ENCODE data around the gene NRIP2.
"Not testable (repeated sequence)": the region's sequence is repeated elsewhere in the genome, so short reads cannot be mapped to it uniquely, and the experiment has no call there.

Gene NRIP2

GRCh38 chr12:2834581-2835491 lies at the start of gene NRIP2:
NRIP2 (minus strand) TSS chr12:2835035; CDS start chr12:2834983, 52 bp downstream.
- no peak for DNase-seq

DNA sequence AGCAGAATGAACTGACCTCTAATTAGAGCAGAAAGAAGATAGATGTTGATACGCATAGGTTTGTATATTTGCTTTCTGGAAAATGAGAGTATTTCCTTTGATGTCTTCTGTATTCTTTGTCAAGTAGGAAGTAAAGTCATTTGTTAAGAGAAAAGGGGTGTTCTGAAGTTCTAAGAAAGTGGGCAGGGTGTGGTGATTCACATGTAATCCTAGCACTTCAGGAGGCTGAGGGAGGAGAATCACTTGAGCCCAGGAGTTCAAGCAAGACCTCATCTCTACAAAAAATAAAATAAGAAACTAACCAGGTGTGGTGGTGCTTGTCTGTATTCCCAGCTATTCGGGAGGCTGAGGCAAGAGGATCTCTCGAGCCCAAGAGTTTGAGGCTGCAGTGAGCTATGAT lies 45.0 kb upstream of the NRIP2 start:
- no peak for DNase-seq

DNA sequence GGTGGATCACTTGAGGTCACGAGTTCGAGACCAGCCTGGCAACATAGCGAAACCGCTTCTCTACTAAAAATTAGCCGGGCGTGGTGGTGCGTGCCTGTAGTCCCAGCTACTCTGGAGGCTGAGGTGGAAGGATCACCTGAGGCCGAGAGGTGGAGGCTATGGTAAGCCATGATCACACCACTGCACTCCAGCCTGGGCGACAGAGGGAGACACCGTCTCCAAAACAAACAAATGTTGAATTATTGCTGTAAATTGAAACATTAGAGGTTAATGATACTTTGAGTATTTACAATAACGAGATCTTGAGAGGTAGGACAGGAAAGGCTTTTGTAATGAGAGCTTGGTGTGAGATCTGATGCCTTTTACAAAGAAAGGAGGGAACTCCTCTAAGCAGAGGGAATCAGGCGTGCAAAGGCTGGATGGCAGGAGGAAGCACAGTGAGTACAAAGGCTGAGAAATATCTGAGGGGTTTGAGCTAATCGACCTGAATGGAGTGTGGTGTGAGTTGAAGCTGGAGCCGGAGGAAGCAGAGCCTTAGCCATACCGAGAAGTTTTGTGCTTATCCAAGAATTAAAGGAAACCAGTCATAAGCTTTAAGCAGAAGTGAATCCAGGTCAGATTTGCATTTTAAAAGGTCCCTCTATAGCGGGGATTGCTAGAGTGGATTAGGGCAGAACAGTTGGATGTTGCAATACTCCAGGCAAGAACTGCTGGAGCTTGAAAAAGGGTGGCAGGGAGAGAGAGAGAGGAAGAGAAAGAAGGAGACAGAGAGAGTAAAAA lies 43.3 kb upstream of the NRIP2 start:
- peak in 1 of 2 donors; percentile 20 for DNase-seq

- peak; percentile 84 to 90 for DNase-seq
These were observed 42.5 kb upstream of the NRIP2 start, which contains the start of the genes FOXM1 and RHNO1 for GRCh38 chr12:2877047-2877952. FOXM1 (minus strand) TSS chr12:2877174; CDS start chr12:2874478, 2,696 bp downstream. RHNO1 (plus strand) TSS chr12:2877223; CDS start chr12:2885367, 8,144 bp downstream.

- DNase-seq: peak in 1 of 2 donors; percentile 12
These were observed 41.7 kb upstream of the NRIP2 start for GRCh38 chr12:2876431-2877046.

DNA sequence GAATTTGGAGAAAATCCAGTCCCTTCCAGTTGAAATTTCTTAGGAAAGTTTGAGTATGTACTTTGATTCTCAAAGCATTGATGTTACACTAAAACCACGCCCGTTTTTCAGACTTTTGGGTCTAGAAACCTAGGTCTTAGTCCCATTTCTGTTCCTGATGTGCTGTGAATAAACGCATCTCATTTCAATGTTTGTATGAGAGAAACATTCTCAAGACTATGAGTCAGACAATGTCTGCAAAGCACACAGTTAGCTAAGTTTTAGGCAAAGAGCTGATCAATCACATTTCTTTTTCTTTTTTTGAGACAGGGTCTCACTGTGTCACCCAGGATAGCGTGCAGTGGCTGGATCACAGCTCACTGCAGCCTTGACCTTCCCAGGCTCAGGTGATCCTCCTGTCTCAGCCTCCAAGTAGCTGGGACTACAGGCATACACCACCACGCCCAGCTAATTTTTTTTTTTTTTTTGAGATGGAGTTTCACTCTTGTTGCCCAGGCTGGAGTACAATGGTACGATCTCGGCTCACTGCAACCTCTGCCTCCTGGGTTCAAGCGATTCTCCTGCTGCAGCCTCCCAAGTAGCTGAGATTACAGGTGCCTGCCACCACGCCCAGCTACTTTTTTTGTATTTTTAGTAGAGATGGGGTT lies 34.3 kb upstream of the NRIP2 start:
- DNase-seq: not testable (repeated sequence)

GRCh38 chr12:2864198-2864597 lies 29.4 kb upstream of the NRIP2 start:
- no peak for DNase-seq

- not testable (repeated sequence) for DNase-seq
These were observed 28.6 kb upstream of the NRIP2 start for GRCh38 chr12:2863402-2863801.

DNA sequence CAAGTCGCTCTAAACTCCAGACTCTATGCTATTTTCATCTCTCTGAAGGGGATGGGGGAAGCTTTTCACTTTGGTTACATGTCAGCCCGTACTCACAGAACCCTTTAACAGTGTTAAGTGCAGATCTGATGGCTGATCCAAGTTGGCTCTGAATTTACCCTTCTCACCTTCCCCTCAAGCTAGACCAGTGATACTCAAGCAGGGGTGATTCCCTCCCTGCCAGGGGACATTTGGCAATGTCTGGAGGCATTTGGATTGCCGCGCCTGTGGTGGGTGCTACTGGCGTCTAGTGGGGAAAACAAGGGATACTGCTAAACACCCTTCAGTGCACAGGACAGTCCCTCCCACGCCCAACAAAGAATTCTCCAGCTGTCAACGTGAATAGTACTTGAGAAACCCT lies 28.0 kb upstream of the NRIP2 start:
- no peak for DNase-seq

GRCh38 chr12:2860170-2860569 lies 25.3 kb upstream of the NRIP2 start:
- no peak for DNase-seq

- DNase-seq: no peak
These were observed 24.1 kb upstream of the NRIP2 start for GRCh38 chr12:2858944-2859421.

DNA sequence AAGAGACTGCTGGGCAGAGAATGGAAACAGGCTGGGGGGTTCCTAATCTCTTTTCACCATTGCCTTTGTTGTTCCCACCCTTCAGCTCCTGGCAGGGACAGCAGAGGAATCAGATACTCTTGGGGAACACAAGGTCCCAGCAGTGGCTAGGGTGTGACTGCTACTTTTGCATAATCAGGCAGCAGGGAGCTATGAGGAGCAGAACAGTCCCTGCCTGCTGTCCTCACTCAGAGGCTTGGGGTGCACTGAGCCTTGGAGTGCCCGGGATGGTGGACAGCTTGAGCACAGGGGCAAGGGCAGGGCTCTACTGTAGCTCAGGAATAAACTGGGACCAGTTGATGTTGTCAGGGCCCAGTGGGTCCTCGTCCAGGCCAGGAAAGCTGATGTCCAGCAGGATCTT lies 23.5 kb upstream of the NRIP2 start:
- no peak for DNase-seq

DNA sequence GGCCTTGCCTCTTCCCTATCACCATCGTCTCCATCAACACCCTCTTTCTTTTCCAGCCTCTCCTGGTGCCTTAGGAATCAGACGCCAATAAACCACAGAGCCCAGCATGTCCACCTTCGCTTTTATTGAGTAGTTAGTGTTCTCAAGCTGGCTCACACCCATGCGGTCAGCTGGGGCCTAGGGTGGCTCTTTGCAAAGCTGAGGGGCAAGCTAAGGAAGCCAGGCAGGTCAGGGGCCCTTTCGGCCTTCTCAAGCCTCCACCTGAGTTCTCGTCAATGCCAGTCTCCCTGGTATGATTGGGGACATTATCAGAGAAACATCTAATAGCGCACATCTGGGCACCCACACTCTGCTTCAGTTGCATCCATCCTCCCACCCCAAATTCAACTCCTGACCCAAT lies 22.7 kb upstream of the NRIP2 start:
- no peak for DNase-seq

GRCh38 chr12:2857021-2857431 lies 22.2 kb upstream of the NRIP2 start, which contains the start of gene TEX52:
TEX52 (minus strand) TSS chr12:2857039; CDS start chr12:2857026, 13 bp downstream.
- no peak for DNase-seq

GRCh38 chr12:2856051-2856450 lies 21.2 kb upstream of the NRIP2 start:
- no peak for DNase-seq

DNA sequence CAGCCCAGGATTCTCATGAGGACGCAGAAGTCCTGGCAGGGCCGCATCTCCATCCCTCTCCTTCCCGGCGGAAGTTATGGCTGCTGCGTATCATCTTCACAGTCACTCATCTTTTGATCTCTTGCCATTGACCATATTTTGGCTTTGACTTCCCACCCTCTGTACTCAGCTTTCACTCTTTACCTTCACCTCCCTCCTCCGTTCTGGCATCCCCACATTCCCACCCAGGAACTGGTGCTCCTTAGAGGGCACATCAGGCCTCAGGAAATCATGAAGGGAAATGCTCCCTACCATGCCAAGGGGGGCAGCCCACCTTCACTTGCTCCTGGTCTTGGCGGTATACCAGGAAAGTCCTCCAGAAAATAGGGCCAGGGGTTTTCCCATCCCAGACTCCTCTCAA lies 20.7 kb upstream of the NRIP2 start:
- DNase-seq: no peak

GRCh38 chr12:2854669-2855453 lies 20.0 kb upstream of the NRIP2 start:
- no peak for DNase-seq

GRCh38 chr12:2853626-2854025 lies 18.8 kb upstream of the NRIP2 start:
- peak; percentile 11 to 36 for DNase-seq

- no peak for DNase-seq
These were observed 17.1 kb upstream of the NRIP2 start for GRCh38 chr12:2851931-2852330.

DNA sequence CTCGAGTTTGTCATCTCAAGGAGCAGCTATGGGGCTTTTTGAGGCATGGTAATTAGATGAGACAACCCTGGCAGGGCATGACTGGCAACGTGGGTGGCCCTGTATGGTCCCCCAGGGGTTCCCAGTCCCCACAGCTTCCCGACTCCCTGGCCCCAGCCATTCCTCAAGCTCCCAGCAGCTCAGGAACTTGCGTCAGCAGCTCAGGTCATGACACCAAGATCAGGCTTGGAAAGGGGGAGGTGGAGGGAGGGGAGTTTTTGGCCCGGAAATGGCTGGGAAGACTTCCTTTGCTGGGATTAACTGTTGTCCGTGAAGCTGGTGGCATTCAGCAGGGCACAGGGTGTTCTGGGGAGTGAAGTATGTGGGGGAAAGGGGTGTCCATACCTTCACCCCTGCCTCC lies 10.4 kb upstream of the NRIP2 start:
- DNase-seq: no peak
